ENCODE data around the gene CTIF. TPM values are rescaled to one million over a fixed set of nuclear protein-coding genes. Genes with fewer than 3 reads are reported as not detected.

The CTIF gene
- total and polyA plus RNA-seq, 2 donors, result 1.7 to 11.3 TPM

DNA sequence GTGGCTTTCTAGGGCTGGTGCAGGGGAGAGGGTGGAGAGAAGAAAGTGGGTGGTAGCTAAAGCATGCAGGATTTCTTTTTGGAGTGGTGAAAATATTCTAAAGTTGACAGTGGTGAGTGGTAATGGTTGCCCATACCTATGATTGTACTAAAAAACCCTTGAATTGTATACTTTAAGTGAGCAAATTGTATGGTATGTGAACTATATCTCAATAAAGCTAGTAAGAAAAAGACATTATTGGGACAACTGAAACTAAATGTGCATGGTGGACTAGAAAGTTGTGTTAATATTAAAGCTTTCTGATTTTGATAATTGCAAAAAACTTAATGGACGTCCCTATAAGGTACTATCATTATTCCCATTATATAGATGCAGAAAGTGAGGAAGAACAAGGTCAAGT is 361.6 kb downstream of the CTIF start:
- no peaks in the 10 kb centered on the region for H3K36me3 ChIP-seq (ENCODE audit: control insufficient read depth in 2 of 2, insufficient read depth in 2 of 2, low read length in 1 of 2)
- no peak for DNase-seq (ENCODE audit: low read depth in 6 of 9, low spot score in 9 of 9)
- 98% methylated on average over 1 of the region's 1 CpG for WGBS
- H3K27ac ChIP-seq (ENCODE audit: low read depth in 1 of 2, low read length in 1 of 2), result no peak overlapping the region
- H3K9me3 ChIP-seq (ENCODE audit: control insufficient read depth in 2 of 2, insufficient read depth in 1 of 2, low read length in 1 of 2), result peaks cover 0 to 8% of the 10 kb centered on the region in 2 donors
- H3K4me1 ChIP-seq (ENCODE audit: control insufficient read depth in 2 of 2, insufficient read depth in 2 of 2, low read length in 2 of 2), result peaks cover 0 to 3% of the 10 kb centered on the region in 2 donors
- H3K27me3 ChIP-seq (ENCODE audit: control insufficient read depth in 2 of 2, insufficient read depth in 1 of 2, low read length in 1 of 2), result peaks cover 0 to 4% of the 10 kb centered on the region in 2 donors
- H3K4me3 ChIP-seq (ENCODE audit: low read length in 2 of 2), result no peak overlapping the region

- WGBS, result 72% methylated on average over 4 of the region's 4 CpGs
- DNase-seq (ENCODE audit: low read depth in 6 of 9, low spot score in 9 of 9), result no peak
These were observed 362.6 kb downstream of the CTIF start for GRCh38 chr18:48901145-48902022.

DNA sequence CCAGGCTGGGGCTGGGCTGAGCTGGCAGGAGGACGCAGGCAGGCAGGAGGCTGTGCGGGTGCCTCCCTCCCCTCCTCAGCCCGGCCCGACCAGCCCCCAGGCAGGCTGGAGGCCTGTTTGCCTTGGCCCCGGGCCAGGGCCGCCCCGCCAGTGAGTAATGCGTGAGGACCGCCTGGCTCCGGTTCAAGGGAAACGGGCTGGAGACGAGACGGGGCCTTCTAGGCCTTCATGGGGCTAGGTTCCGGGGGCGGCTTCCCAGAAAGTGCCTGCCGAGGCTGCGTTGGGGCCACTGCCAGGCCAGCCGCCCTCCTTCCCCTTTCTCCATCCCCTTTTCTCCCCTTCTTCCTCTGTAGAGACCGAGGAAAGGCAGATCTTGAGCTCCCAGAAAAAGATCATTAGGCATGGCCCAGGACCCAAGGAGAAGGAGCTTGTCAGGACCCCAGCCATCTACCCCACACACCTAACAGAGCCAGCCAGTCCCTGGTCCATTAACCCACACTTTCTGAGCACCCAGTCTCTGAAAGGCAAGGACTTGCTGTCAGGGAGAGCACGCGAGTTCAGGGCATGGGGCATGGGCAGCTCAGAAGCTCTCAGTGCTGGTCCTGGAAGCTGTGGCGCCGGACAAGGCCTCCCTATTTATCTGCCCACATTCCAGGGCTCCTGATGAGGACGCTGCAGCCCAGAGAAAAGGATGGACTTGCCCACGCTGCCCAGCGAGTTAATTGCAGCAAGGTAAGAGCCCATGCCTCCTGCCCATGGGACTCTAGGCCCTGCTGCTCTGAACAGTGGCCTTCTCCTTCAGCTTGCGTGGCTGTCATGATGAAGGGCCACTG is 363.4 kb downstream of the CTIF start:
- WGBS, result 75% methylated on average over 27 of the region's 27 CpGs
- peaks cover 0 to 3% of the 10 kb centered on the region in 2 donors for H3K4me1 ChIP-seq (ENCODE audit: control insufficient read depth in 2 of 2, insufficient read depth in 2 of 2, low read length in 2 of 2)
- H3K27me3 ChIP-seq (ENCODE audit: control insufficient read depth in 2 of 2, insufficient read depth in 1 of 2, low read length in 1 of 2), result peaks cover 0 to 4% of the 10 kb centered on the region in 2 donors
- DNase-seq (ENCODE audit: low read depth in 6 of 9, low spot score in 9 of 9), result no peak
- H3K36me3 ChIP-seq (ENCODE audit: control insufficient read depth in 2 of 2, insufficient read depth in 2 of 2, low read length in 1 of 2), result no peaks in the 10 kb centered on the region
- H3K4me3 ChIP-seq (ENCODE audit: low read length in 2 of 2), result no peak overlapping the region
- no peak overlapping the region for H3K27ac ChIP-seq (ENCODE audit: low read depth in 1 of 2, low read length in 1 of 2)
- H3K9me3 ChIP-seq (ENCODE audit: control insufficient read depth in 2 of 2, insufficient read depth in 1 of 2, low read length in 1 of 2), result peaks cover 0 to 8% of the 10 kb centered on the region in 2 donors

More at GRCh38 chr18:48901145-48902022, 362.6 kb downstream of the CTIF start:
- no peak overlapping the region for H3K27ac ChIP-seq (ENCODE audit: low read depth in 1 of 2, low read length in 1 of 2)
- H3K4me1 ChIP-seq (ENCODE audit: control insufficient read depth in 2 of 2, insufficient read depth in 2 of 2, low read length in 2 of 2), result peaks cover 0 to 3% of the 10 kb centered on the region in 2 donors
- no peaks in the 10 kb centered on the region for H3K36me3 ChIP-seq (ENCODE audit: control insufficient read depth in 2 of 2, insufficient read depth in 2 of 2, low read length in 1 of 2)
- H3K27me3 ChIP-seq (ENCODE audit: control insufficient read depth in 2 of 2, insufficient read depth in 1 of 2, low read length in 1 of 2), result peaks cover 0 to 4% of the 10 kb centered on the region in 2 donors
- no peak overlapping the region for H3K4me3 ChIP-seq (ENCODE audit: low read length in 2 of 2)
- peaks cover 0 to 8% of the 10 kb centered on the region in 2 donors for H3K9me3 ChIP-seq (ENCODE audit: control insufficient read depth in 2 of 2, insufficient read depth in 1 of 2, low read length in 1 of 2)

GRCh38 chr18:48902856-48903601 is 364.2 kb downstream of the CTIF start:
- no peaks in the 10 kb centered on the region for H3K36me3 ChIP-seq (ENCODE audit: control insufficient read depth in 2 of 2, insufficient read depth in 2 of 2, low read length in 1 of 2)
- DNase-seq (ENCODE audit: low read depth in 6 of 9, low spot score in 9 of 9), result no peak
- H3K27me3 ChIP-seq (ENCODE audit: control insufficient read depth in 2 of 2, insufficient read depth in 1 of 2, low read length in 1 of 2), result peaks cover 0 to 4% of the 10 kb centered on the region in 2 donors
- H3K9me3 ChIP-seq (ENCODE audit: control insufficient read depth in 2 of 2, insufficient read depth in 1 of 2, low read length in 1 of 2), result peaks cover 0 to 8% of the 10 kb centered on the region in 2 donors
- no peak overlapping the region for H3K4me3 ChIP-seq (ENCODE audit: low read length in 2 of 2)
- peaks cover 0 to 3% of the 10 kb centered on the region in 2 donors for H3K4me1 ChIP-seq (ENCODE audit: control insufficient read depth in 2 of 2, insufficient read depth in 2 of 2, low read length in 2 of 2)
- H3K27ac ChIP-seq (ENCODE audit: low read depth in 1 of 2, low read length in 1 of 2), result no peak overlapping the region
- 97% methylated on average over 8 of the region's 8 CpGs for WGBS

GRCh38 chr18:48904091-48904490 is 365.3 kb downstream of the CTIF start:
- H3K27me3 ChIP-seq (ENCODE audit: control insufficient read depth in 2 of 2, insufficient read depth in 1 of 2, low read length in 1 of 2), result peaks cover 0 to 4% of the 10 kb centered on the region in 2 donors
- H3K9me3 ChIP-seq (ENCODE audit: control insufficient read depth in 2 of 2, insufficient read depth in 1 of 2, low read length in 1 of 2), result peaks cover 0 to 8% of the 10 kb centered on the region in 2 donors
- H3K36me3 ChIP-seq (ENCODE audit: control insufficient read depth in 2 of 2, insufficient read depth in 2 of 2, low read length in 1 of 2), result no peaks in the 10 kb centered on the region
- no peak for DNase-seq (ENCODE audit: low read depth in 6 of 9, low spot score in 9 of 9)
- H3K27ac ChIP-seq (ENCODE audit: low read depth in 1 of 2, low read length in 1 of 2), result no peak overlapping the region
- peaks cover 0 to 3% of the 10 kb centered on the region in 2 donors for H3K4me1 ChIP-seq (ENCODE audit: control insufficient read depth in 2 of 2, insufficient read depth in 2 of 2, low read length in 2 of 2)
- no peak overlapping the region for H3K4me3 ChIP-seq (ENCODE audit: low read length in 2 of 2)
- WGBS, result 97% methylated on average over 2 of the region's 2 CpGs

GRCh38 chr18:48904847-48905394 is 366.1 kb downstream of the CTIF start:
- Histone ChIP-seq H3K9me3 (ENCODE audit: control insufficient read depth in 2 of 2, insufficient read depth in 1 of 2, low read length in 1 of 2) (peaks cover 0 to 8% of the 10 kb centered on the region in 2 donors), H3K27me3 (ENCODE audit: control insufficient read depth in 2 of 2, insufficient read depth in 1 of 2, low read length in 1 of 2) (peaks cover 0 to 4% of the 10 kb centered on the region in 2 donors), H3K4me3 (ENCODE audit: low read length in 2 of 2) (no peak overlapping the region), H3K27ac (ENCODE audit: low read depth in 1 of 2, low read length in 1 of 2) (no peak overlapping the region), H3K36me3 (ENCODE audit: control insufficient read depth in 2 of 2, insufficient read depth in 2 of 2, low read length in 1 of 2) (no peaks in the 10 kb centered on the region), H3K4me1 (ENCODE audit: control insufficient read depth in 2 of 2, insufficient read depth in 2 of 2, low read length in 2 of 2) (peaks cover 2 to 3% of the 10 kb centered on the region in 2 donors)
- no peak for DNase-seq (ENCODE audit: low read depth in 6 of 9, low spot score in 9 of 9)
- WGBS, result 92% methylated on average over 3 of the region's 3 CpGs

DNA sequence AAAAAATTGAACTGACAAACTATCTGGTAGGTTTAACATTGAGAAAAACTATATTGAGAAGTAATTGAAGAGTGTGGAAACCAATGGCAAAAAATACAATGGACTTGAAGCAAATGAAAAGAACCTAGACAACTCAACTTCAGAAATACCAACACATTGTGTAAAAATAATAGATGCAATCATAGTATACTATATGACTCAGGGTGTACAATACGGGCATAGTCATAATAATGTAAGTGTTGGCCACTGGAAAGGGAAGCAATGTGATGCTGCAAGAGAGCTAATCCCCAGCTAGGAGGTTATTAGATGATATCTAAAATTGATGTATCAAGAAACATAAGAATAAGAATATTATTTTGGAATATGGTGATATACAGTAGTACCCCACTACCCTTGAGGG is 366.7 kb downstream of the CTIF start:
- Histone ChIP-seq H3K36me3 (ENCODE audit: control insufficient read depth in 2 of 2, insufficient read depth in 2 of 2, low read length in 1 of 2) (no peaks in the 10 kb centered on the region), H3K9me3 (ENCODE audit: control insufficient read depth in 2 of 2, insufficient read depth in 1 of 2, low read length in 1 of 2) (peaks cover 0 to 8% of the 10 kb centered on the region in 2 donors), H3K4me3 (ENCODE audit: low read length in 2 of 2) (no peak overlapping the region), H3K27me3 (ENCODE audit: control insufficient read depth in 2 of 2, insufficient read depth in 1 of 2, low read length in 1 of 2) (peaks cover 0 to 4% of the 10 kb centered on the region in 2 donors), H3K4me1 (ENCODE audit: control insufficient read depth in 2 of 2, insufficient read depth in 2 of 2, low read length in 2 of 2) (peaks cover 2 to 3% of the 10 kb centered on the region in 2 donors), H3K27ac (ENCODE audit: low read depth in 1 of 2, low read length in 1 of 2) (no peak overlapping the region)
- DNase-seq (ENCODE audit: low read depth in 6 of 9, low spot score in 9 of 9), result no peak
- 97% methylated on average over 1 of the region's 1 CpG for WGBS

- H3K36me3 ChIP-seq (ENCODE audit: control insufficient read depth in 2 of 2, insufficient read depth in 2 of 2, low read length in 1 of 2), result no peaks in the 10 kb centered on the region
- no peak for DNase-seq (ENCODE audit: low read depth in 6 of 9, low spot score in 9 of 9)
- H3K27ac ChIP-seq (ENCODE audit: low read depth in 1 of 2, low read length in 1 of 2), result no peak overlapping the region
- WGBS, result 85% methylated on average over 3 of the region's 3 CpGs
- peaks cover 0 to 2% of the 10 kb centered on the region in 2 donors for H3K4me1 ChIP-seq (ENCODE audit: control insufficient read depth in 2 of 2, insufficient read depth in 2 of 2, low read length in 2 of 2)
- H3K27me3 ChIP-seq (ENCODE audit: control insufficient read depth in 2 of 2, insufficient read depth in 1 of 2, low read length in 1 of 2), result no peaks in the 10 kb centered on the region
- H3K9me3 ChIP-seq (ENCODE audit: control insufficient read depth in 2 of 2, insufficient read depth in 1 of 2, low read length in 1 of 2), result peaks cover 0 to 8% of the 10 kb centered on the region in 2 donors
- H3K4me3 ChIP-seq (ENCODE audit: low read length in 2 of 2), result no peak overlapping the region
These were observed 370.1 kb downstream of the CTIF start for GRCh38 chr18:48908916-48909315.

All from thymus (tissue), 11 donors.